HG03460 (cell line): ENCODE data around the gene DAO.

Experiments
- ATAC-seq: cut with Tn5 transposase; IDR thresholded peaks from one replicate; pipeline ENCODE4 v1.9.1; 2021; ENCODE audit not compliant: unreplicated experiment

DAO gene

GRCh38 chr12:108918206-108918605 is 38.3 kb downstream of the DAO start:
- no peak for ATAC-seq

GRCh38 chr12:108918960-108919642 is 39.2 kb downstream of the DAO start:
- no peak for ATAC-seq

GRCh38 chr12:108921946-108922345 is 42.1 kb downstream of the DAO start:
- ATAC-seq, result no peak

- ATAC-seq, result no peak
These were observed 43.0 kb downstream of the DAO start for GRCh38 chr12:108922918-108923317.

GRCh38 chr12:108928695-108929094 is 48.8 kb downstream of the DAO start:
- ATAC-seq, result no peak

- peak; percentile 83 for ATAC-seq
These were observed 50.3 kb downstream of the DAO start for GRCh38 chr12:108930155-108930554.

GRCh38 chr12:108930756-108931155 is 50.9 kb downstream of the DAO start:
- ATAC-seq, result no peak

- no peak for ATAC-seq
These were observed 54.1 kb downstream of the DAO start for GRCh38 chr12:108933949-108934348.

GRCh38 chr12:108935159-108935763 is 55.4 kb downstream of the DAO start:
- no peak for ATAC-seq

GRCh38 chr12:108938247-108938924 is 58.5 kb downstream of the DAO start:
- no peak for ATAC-seq

- ATAC-seq, result no peak
These were observed 59.7 kb downstream of the DAO start for GRCh38 chr12:108939594-108939993.

GRCh38 chr12:108940138-108940537 is 60.2 kb downstream of the DAO start:
- no peak for ATAC-seq

- no peak for ATAC-seq
These were observed 67.2 kb downstream of the DAO start for GRCh38 chr12:108947097-108947496.

- ATAC-seq, result no peak
These were observed 68.5 kb downstream of the DAO start for GRCh38 chr12:108948367-108948766.

- ATAC-seq, result no peak
These were observed 70.1 kb downstream of the DAO start for GRCh38 chr12:108949976-108950375.
